D341Med (cell line): Measurements from ENCODE around the gene QPRT.
"Not testable (repeated sequence)": the region's sequence is repeated elsewhere in the genome, so short reads cannot be mapped to it uniquely, and the experiment has no call there.

Experiments used
- DNase-seq: peaks from one replicate; pipeline ENCODE4 v3.0.0; 2012; ENCODE audit warnings: low spot score

The QPRT gene

DNA sequence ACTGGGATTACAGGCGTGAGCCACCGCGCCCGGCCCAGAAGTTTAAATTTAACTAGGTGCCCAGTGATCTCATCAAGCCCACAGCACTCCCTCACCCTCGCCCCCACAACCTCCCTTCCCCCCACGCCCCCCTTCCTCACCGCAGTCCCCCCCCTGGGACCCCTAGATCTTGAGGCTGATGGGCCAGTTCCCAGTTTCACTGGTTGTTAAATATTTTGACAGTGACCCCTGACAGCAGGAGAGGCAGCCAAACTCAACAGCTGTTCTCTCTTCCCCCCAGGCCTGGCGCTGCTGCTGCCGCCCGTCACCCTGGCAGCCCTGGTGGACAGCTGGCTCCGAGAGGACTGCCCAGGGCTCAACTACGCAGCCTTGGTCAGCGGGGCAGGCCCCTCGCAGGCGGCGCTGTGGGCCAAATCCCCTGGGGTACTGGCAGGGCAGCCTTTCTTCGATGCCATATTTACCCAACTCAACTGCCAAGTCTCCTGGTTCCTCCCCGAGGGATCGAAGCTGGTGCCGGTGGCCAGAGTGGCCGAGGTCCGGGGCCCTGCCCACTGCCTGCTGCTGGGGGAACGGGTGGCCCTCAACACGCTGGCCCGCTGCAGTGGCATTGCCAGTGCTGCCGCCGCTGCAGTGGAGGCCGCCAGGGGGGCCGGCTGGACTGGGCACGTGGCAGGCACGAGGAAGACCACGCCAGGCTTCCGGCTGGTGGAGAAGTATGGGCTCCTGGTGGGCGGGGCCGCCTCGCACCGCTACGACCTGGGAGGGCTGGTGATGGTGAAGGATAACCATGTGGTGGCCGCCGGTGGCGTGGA is 15.6 kb downstream of the QPRT start:
- DNase-seq, result peak; percentile 27

DNA sequence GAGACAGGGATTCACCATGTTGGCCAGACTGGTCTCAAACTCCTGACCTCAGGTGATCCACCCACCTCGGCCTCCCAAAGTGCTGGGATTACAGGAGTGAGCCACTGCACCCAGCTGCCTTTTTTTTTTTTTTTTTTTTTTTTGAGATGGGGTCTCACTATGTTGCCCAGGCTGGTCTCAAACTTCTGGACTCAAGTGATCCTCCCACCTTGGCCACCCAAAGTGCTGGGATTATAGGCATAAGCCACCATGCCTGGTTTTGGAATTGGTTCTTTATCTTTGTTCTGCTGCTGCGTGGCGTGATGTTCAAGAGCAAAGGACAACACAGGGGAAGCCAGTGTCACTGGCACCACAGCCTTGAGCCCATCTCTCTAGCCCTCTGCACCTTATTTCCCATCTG is 16.7 kb downstream of the QPRT start:
- DNase-seq, result not testable (repeated sequence)

- DNase-seq, result no peak
Measured at GRCh38 chr16:29696881-29697331, 17.9 kb downstream of the QPRT start.

- no peak for DNase-seq
Measured at GRCh38 chr16:29697391-29697790, 18.4 kb downstream of the QPRT start.

- no peak for DNase-seq
Measured at GRCh38 chr16:29698042-29698441, 19.1 kb downstream of the QPRT start.

DNA sequence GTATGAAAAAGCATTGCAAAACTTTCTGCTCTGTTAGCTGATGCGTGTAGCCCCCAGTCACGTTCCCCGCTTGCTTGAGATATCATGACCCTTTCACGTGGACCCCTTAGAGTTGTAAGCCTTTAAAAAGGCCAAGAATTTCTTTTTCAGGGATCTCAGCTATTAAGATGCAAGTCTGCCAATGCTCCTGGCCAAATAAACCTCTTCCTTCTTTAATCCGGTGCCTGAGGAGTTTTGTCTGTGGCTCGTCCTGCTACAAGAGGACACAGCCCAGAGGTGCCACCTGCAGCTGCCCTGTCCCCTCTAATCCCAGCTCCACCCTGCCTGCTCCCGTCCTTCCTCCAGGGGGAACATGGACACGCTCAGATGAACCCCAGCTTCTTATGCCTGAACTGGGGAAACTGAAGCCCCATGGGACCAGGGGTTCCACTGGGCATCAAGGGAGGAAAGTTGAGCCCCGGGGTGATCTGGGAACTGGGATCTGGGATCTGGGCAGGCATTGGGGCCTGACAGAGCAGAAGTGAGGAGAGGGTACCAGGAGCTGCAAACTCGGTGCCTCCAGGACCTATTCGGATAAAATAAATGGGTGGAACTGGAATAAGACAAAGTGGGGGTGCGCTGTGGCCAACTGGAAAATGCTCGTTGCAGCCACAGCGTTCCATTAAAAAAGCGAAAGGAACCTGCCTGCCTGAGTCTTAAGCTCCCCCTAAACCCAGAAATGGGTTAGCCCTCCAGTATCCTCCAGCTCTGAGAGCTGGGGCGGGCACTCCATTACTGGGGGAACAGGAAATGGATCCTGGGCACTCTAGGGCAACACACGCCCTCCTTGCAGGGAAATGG is 19.7 kb downstream of the QPRT start:
- no peak for DNase-seq

DNA sequence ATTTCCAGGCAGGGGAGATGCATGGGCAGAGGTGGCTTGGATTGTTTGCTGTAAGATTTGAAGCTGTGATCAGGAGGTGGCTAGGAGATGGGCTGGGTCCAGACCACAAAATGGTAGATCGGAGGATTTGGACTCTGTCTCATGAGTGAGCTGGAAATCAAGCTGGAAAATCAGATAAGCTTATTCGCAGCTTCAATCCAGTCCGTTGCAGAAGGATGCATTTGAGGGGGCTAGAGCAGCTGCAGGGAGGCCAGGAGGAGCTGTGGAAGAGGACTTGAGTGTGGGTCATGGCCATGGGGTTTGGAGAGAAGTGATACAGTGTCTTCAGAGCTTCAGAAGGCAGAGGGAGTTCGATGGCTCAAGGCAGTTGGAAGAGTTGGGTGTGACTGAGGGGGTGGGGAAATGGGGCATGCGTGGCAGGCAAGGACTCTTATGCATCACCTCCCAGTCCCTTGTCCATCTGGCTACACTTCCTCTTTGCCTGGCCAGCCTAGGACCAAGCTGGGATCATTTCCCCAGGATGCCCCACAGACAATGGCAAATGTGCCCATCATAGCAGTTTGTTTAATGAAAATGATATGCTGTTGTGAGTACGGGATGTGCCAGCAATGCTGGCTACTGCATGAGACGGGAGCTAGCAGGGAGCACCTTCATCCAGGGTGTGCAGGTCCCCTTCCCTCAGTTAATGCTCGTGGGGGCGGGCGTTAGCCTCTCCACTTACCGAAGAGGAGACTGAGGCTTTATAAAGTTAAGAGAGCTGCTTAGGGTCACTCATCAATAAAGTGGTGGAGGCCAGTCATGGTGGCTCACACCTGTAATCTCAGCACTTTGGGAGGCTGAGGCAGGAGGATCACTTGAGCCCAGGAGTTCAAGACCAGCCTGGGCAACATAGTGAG is 20.6 kb downstream of the QPRT start:
- no peak for DNase-seq

DNA sequence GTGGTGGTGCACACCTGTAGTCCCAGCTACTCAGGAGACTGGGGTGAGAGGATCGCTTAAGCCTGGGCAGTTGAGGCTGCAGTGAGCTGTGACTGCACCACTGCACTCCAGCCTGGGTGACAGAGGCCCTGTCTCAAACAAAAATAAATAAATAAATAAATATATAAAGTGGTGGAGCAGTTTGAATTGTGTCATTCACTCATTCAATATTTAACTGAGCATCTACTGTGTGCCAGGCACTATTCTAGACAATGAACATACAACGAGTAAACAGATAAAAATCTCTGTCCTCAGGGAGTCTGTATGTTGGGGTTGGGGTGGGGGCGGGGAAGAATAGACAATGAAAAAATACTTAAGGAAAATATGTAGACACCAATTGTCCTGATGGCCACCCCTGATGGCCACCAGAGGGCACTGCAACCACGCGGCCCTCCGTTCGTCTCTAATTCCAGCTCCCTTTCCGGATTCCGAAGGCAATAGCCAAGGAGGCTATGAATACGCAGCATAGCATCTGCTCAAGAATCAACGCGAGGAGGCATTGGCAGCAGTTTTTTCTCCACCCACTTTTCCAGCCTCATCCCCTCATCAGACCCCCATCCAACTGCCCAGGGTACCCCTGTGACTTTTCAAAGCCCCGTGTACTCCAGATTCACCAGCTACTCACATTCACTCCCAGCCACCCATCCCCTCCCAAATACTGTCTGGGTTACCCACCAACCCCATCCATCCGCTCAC is 21.4 kb downstream of the QPRT start:
- peak; percentile 86 for DNase-seq

GRCh38 chr16:29701214-29701555 is 22.2 kb downstream of the QPRT start:
- peak; percentile 29 for DNase-seq

DNA sequence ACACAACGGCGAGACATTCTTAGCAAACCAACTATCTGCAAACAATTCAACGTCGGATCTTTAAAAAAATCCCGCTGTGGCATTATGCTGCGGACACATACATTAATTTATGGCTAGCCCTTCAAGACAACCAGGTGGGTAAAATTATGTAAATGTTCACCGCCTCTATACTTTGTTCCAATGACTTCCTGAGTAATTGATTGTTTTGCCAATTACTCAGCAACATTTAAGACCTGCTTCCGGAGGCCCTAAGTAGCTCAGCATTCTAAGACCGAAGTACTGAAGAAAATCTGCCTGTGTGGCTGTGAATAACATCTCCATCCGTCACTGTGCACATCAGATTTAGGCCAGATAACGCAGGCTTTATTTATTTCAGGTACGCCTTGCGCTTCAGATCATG is 23.3 kb downstream of the QPRT start:
- no peak for DNase-seq

DNA sequence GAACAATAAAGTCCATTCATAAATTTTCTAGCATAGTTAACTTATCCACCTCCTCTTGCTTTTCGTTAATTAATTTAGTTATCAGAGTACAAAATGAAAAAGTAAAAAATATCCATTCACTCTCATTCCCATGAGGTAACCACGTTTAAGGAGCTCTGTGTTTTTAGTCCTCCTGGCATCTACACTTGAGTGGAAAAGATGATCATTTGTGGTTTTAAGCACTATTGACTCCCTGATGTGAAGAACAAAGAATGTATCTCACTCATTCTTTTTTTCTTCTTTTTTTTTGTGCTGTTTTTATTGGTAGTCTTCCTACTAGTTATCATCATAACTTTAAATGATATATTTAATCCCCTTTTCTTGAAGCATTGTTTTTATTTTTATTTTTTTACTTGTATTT is 26.1 kb downstream of the QPRT start:
- no peak for DNase-seq

DNA sequence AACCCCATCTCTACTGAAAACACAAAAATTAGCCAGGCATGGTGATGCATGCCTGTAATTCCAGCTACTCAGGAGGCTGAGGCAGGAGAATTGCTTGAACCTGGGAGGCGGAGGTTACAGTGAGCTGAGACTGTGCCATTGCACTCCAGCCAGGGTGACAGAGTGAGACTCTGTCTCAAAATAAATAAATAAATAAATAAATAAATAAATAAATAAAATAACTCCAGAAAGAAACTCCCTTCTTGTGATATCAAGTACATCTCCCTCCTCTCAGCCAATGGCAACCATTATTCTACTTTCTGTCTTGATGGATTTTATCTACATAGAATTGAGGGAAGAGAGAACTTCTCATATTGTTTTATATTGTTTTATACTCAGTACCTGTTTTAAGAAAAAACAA is 28.2 kb downstream of the QPRT start:
- not testable (repeated sequence) for DNase-seq

- DNase-seq, result no peak
Measured at GRCh38 chr16:29708917-29709600, 30.1 kb downstream of the QPRT start.

GRCh38 chr16:29709657-29710056 is 30.7 kb downstream of the QPRT start:
- DNase-seq, result not testable (repeated sequence)

GRCh38 chr16:29710227-29711219 is 31.5 kb downstream of the QPRT start:
- DNase-seq, result peak; percentile 43

GRCh38 chr16:29712809-29713208 is 33.8 kb downstream of the QPRT start:
- DNase-seq, result peak; percentile 33

DNA sequence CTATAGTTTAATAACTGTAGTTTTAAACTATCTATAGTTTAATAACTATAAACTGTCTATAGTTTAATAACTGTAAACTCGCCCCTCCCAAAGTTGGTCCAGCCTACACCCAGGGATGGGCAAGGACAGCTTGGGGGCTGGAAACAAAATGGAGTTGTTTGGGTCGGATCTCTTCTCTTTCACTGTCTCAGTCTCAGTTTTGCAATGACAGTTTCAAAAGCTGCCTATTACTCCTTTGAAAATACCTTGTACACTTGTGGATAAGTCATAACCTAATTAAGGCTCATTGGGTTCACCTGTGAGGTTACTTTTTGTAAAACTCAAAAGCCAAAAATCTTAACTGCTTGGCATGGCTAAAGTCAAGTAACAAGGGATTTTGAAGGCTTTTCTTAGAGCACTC is 35.4 kb downstream of the QPRT start:
- DNase-seq, result no peak

DNA sequence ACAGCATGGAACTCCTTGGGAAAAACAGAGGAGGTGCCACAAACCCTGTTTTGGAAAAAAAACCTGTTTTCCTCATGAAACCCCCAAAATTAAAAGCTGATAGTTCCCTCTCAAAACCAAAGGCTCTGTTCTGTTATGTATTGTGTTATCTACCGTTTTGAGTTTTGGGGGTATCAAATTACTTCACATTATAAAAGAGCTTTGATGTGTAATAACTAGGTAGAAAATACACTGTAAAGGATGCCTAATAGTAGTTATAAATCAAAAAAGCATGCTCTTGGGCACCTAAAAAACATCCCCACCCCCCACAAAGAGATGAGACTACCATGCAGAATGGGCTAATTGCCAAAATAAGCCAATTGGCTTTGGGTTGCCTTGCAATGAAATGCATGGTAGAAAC is 36.0 kb downstream of the QPRT start:
- DNase-seq, result no peak

- no peak for DNase-seq
Measured at GRCh38 chr16:29717113-29717512, 38.1 kb downstream of the QPRT start.

- DNase-seq, result no peak
Measured at GRCh38 chr16:29719063-29719462, 40.1 kb downstream of the QPRT start.
